DMS53 (cell line): ENCODE data around the gene KRTAP10-9.

Source experiments
- DNase-seq: peaks from one replicate; lab custom pipeline; 2025; lab: John Stamatoyannopoulos, UW

KRTAP10-9 gene

GRCh38 chr21:44666401-44667320 is 39.8 kb downstream of the KRTAP10-9 start, which contains the start of gene KRTAP12-2:
TSS of gene KRTAP12-2 (minus strand) at chr21:44666927. CDS start at chr21:44666886, 41 bp downstream.
- DNase-seq = no peak

DNA sequence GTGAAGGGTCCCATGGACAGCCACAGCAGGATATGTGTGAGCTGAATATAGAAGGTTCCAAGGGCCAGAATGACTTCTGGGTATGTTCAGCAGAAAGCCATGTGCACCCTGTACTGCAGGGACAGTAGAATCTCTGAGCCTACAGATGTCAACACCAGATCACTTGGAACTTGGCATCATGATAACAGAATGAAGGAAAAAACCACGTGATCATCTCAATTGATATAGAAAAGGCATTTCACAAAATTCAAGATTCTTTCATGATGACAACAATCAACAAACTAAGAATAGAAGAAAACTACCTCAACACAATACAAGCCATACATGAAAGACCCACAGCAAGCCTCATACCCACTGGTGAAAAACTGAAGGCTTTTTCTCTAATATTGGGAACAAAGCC is 40.7 kb downstream of the KRTAP10-9 start:
- DNase-seq = no peak

GRCh38 chr21:44670642-44671432 is 43.9 kb downstream of the KRTAP10-9 start:
- no peak for DNase-seq

GRCh38 chr21:44671911-44672310 is 45.0 kb downstream of the KRTAP10-9 start:
- no peak for DNase-seq

- no peak for DNase-seq
These were observed 51.0 kb downstream of the KRTAP10-9 start for GRCh38 chr21:44677881-44678280.
